HG02938 (cell line): ENCODE data around the gene CD200.
A peak's percentile ranks its signal among the peaks of the same experiment; 100 is the strongest.
"Not testable (repeated sequence)": the region's sequence is repeated elsewhere in the genome, so short reads cannot be mapped to it uniquely, and the experiment has no call there.

Experiments
- ATAC-seq: cut with Tn5 transposase; IDR thresholded peaks from one replicate; pipeline ENCODE4 v1.9.1; 2021; ENCODE audit warnings: mild to moderate bottlenecking, moderate library complexity; ENCODE audit not compliant: unreplicated experiment

The CD200 gene

DNA sequence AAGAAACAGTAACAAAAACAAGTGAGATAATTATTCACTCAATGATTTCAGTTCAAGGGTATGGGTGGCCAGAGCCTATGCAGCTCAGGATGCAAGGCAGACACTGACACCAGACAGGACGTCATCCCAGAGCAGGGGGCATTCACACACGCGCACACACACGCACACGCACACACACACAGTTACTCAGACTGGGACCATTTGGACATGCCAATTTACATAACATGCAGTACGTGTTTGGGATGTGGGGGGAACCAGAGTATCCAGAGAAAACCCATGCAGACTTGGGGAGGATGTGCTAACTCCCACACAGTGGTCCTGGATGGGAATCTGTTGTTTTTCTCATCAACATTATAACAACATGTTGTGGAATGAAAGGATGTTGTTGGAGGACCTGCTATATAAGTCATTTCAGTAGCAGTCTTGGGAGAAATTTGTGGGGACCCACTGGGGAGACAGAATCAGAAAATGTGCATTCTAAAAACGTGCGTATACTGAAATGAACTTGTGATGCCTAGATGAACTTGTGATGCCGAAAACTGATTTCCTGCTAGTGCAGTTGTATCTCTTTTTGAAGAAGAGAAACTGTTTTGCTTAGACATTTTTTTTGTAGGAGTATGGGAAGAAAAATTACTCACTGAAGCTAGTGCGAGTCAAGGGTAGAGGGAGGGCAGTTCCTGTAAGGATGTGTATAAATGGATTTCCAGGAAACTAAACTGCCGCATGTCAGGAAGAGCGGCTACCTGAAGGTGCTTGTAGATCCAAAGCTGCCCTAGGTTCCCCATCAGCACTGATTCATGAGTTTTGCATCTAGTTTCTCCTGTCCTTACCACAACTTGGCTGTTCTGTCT is 25.2 kb downstream of the CD200 start:
- no peak for ATAC-seq

DNA sequence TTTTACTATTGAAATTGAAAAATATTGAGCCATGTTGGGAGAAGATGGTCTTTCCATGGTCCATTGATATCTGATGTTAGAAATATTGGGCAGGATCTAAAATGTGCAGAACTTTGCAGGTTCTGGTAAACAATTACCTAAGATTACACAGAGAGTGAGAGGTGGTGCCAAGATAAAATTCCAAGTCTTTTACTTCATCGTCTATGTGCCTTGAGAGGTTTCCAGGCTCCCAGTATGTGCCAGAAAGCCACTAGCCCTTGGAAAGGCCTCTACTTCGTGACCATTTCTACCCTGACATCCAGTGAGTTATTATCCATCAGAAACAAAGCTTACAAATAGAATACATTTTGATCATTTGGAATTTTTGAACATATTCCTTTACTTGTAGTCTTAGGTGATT is 27.6 kb downstream of the CD200 start:
- no peak for ATAC-seq

DNA sequence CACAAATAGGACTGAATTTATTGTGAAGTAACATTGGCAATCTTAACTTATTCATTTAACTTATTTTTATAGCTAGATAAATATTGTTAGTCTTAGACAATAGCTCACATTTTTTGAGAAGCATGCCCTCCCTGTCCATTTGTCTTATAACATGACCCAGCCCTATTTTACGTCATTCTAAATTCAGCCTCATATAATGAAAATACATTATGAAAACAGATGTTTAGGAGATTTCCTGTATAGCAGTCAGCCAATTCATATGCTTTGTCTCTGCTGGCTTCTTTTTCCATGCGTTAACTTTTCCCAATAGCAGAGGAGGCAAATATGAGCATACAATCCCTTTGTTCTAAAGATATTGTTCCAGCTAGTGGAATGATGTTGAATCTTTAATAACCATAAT is 29.3 kb downstream of the CD200 start:
- no peak for ATAC-seq

GRCh38 chr3:112364291-112364690 is 31.3 kb downstream of the CD200 start:
- peak; percentile 50 for ATAC-seq

GRCh38 chr3:112365035-112365434 is 32.1 kb downstream of the CD200 start:
- peak; percentile 44 for ATAC-seq

- no peak for ATAC-seq
Observed at GRCh38 chr3:112365636-112366035, 32.7 kb downstream of the CD200 start.

- ATAC-seq = no peak
Observed at GRCh38 chr3:112366522-112366921, 33.6 kb downstream of the CD200 start.

- no peak for ATAC-seq
Observed at GRCh38 chr3:112371569-112371968, 38.6 kb downstream of the CD200 start.

DNA sequence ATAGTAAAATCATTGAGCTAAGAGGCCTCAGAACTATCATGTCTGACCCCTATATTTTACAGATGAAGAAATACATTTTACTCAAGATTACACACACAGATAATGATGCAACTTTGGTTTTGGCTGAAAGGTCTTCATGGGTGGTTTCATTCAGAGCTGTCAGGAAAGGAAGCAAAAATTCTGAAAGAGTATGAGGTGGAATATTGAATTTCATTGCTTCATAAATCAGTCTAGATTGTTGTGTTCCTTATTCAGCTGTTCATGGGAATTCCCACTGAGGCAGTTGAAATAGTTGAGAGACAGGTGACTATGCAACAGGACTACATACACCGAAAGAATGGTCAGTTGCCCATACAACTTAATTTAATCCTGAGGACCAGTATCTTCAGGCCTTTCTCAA is 39.4 kb downstream of the CD200 start:
- no peak for ATAC-seq

DNA sequence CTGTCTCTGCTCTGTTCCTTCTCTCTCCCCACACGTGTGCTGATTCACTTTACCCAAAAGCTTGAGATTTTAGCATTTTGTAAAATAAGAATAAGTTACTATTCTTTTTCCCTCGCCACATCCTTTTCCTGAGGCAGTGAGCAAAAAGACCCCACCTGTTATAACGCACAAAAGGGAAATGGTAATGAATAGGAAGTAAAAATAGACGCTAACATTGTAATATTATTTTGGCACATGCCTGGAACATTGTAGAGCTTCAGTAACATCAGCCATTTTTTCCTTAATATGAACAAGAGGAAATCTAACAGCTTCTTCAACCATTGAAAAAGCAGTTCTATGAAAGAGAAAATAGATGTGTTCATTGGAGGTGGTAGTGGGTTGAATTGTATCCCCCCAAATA is 40.5 kb downstream of the CD200 start:
- ATAC-seq = no peak

- no peak for ATAC-seq
Observed at GRCh38 chr3:112373924-112374323, 41.0 kb downstream of the CD200 start.

DNA sequence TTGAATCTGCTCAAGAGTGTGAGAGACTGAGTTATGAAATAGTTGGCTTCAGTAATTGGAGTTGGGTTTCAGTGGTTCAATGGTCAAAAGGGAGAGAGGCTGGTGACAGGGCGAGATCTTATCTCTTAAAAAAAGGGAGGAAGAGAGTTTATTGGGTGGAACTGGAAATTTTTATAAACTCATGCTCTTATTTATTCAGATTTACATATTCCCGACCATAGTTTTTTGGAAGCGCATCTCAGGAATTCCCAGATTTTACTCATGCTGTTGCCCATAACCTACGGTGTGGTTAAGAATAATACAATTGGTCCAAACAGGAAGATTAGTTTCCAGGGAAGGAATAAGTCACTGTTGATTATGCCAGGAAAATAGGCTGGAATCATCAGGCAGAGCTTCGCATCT is 41.4 kb downstream of the CD200 start:
- ATAC-seq = no peak

DNA sequence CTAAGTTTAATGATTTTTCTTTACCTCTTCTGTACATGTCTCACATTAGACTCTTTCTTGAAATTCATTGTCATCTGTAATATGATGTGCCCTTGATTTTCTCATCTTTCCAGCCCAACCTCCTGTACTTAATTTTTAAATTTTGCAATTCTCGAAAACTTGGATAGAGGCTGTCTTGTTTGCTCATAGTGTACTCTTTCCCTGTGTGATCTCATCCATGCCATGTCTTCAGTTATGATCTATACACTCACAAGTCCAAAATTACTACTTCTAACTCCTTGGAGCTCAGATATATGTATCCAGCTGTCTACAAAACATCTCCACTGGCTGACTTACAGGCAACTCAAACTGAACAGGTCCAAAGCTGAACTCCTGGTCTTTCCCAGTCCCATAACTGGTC is 42.2 kb downstream of the CD200 start:
- ATAC-seq = no peak

- no peak for ATAC-seq
Observed at GRCh38 chr3:112376241-112376911, 43.4 kb downstream of the CD200 start.

GRCh38 chr3:112376992-112377391 is 44.0 kb downstream of the CD200 start:
- no peak for ATAC-seq

DNA sequence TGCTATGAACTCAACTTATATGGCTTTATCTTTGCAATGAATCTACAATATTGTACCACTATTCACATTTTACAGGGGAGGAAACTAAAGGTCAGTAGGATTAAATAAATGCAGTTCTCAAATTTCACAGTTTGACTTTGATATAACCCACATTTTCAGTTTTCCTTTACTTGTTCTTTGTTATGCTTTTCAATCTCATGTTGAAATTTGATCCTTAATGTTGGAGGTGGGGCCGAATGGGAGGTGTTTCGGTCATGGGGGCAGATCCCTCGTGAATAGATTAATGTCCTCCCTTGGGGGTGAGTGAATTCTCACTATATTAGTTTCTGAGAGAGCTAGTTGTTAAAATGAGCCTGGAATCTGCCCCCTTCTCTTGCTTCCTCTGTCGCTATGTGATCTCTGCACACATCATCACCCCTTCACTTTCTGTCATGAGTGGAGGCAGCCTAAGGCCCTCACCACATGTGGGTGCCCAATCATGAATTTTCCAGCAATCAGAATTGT is 44.7 kb downstream of the CD200 start:
- no peak for ATAC-seq

DNA sequence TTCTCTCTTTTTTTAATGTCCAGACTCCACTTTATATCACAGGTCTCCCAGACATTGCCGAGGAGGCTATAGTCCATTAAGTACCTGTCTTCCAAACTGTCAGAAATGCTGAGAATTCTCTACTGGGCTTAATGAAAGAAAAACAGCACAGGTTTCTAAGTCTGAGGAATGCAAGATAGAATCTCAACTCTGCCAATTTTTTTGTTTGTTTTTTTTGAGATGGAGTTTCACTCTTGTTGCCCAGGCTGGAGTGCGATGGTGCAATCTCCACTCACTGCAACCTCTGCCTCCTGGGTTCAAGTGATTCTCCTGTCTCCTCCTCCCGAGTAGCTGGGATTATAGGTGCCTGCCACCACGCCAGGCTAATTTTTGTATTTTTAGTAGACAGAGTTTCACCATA is 45.4 kb downstream of the CD200 start:
- not testable (repeated sequence) for ATAC-seq

DNA sequence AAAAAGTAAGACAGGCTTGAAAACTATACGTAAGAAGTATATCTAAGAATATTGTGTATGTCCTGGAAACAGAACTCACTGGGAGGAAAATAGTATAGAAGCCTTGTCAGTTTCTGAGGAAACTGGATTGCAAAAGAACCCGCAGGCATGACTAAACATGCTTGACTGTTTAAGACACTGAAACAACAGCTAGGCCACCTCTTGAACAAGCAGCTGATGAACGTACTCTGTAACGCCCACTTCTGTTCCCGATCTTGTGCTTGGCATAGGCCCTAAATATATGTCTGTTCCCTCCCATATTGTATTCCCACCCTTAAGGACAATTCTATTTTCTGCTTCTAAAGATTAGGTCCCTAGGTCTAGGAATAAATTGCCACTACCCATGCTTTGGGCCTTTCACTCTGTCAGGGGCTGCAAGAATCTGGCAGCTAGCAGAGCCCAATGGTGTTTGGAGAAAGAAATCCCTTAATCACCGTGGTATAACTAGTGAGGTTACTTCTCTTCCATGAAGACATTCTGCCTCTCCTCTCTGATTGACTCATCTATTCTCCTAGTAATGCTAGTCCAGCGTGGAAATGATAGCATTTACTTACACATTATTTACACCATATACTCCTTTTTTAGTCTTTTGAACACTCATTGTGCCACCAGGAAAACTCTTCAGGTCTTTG is 46.2 kb downstream of the CD200 start:
- ATAC-seq = no peak

DNA sequence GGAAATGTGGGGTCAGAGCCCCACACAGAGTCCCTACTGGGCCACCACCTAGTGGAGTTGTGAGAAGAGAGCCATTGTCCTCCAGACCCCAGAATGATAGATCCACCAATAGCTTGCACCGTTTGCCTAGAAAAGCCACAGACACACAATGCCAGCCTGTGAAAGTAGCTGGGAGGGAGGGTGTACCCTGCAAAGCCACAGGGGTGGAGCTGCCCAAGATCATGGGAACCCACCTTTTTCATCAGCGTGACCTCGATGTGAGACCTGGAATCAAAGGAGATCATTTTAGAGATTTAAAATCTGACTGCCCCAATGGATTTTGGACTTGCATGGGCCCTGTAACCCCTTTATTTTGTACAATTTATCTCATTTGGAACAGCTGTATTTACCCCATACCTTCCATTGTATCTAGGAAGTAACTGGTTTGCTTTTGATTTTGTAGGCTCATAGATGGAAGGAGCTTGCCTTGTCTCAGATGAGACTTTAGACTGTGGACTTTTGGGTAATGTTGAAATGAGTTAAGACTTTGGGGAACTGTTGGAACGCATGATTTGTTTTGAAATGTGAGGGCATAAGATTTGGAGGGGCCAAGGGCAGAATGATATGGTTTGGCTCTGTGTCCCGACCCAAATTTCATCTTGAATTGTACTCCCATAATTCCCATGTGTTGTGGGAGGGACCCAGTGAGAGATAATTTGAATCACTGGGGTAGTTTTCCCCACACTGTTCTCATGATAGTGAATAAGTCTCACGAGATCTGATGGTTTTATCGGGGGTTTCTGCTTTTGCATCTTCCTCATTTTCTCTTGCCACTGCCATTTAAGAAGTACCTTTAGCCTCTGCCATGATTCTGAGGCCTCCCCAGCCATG is 49.0 kb downstream of the CD200 start:
- no peak for ATAC-seq

- ATAC-seq = no peak
Observed at GRCh38 chr3:112382543-112383160, 49.7 kb downstream of the CD200 start.
